K562 (cell line): Measurements from ENCODE around the gene OR4D2. TPM values are rescaled to one million over a fixed set of nuclear protein-coding genes. Genes with fewer than 3 reads are reported as not detected.

Experiments used
- ARHGAP35 ChIP-seq: fragments of 450-650 bp; IDR thresholded peaks from 2 replicates; pipeline ENCODE4 v1.6.1; 2018; ENCODE audit not compliant: partially characterized antibody
- ARID1B ChIP-seq: fragments of 450-650 bp; IDR thresholded peaks from 2 replicates; pipeline ENCODE4 v1.6.1; 2016; ENCODE audit warnings: antibody characterized with exemption, mild to moderate bottlenecking, inconsistent platforms
- ASH1L ChIP-seq: fragments of 450-650 bp; IDR thresholded peaks from 2 replicates; pipeline ENCODE4 v1.6.1; 2018; ENCODE audit warnings: borderline replicate concordance, mild to moderate bottlenecking, low read depth; ENCODE audit not compliant: partially characterized antibody
- ATF2 ChIP-seq: sonication (generic); formaldehyde crosslinking; IDR thresholded peaks from 2 replicates; pipeline ENCODE4 v1.8.1; 2022; ENCODE audit warnings: missing genetic modification reagents
- GMEB1 ChIP-seq: fragments of 250-450 bp; sonication (Bioruptor Pico); IDR thresholded peaks from 2 replicates; pipeline ENCODE4 v1.4.0; 2020; ENCODE audit warnings: mild to moderate bottlenecking
- HDAC6 ChIP-seq: IDR thresholded peaks from 2 replicates; pipeline ENCODE4 v1.6.1; 2012; ENCODE audit warnings: low read depth, mild to moderate bottlenecking, control low read depth, inconsistent platforms, low read length, moderate library complexity
- HNRNPUL1 ChIP-seq: fragments of 200-400 bp; formaldehyde crosslinking; IDR thresholded peaks from 2 replicates; pipeline ENCODE4 v1.6.1; 2017; ENCODE audit warnings: low read length
- ID3 ChIP-seq, 2 experiments: fragments of 250-450 bp in 1 of 2; fragments of 450-650 bp in 1 of 2; sonication (Bioruptor Pico) in 1 of 2; IDR thresholded peaks; 2 replicates each; pipeline versions ENCODE4 v1.6.1 to v1.8.0; 2016 to 2021; ENCODE audit warnings: mild to moderate bottlenecking in 2 of 2, moderate library complexity in 2 of 2, missing compliant biosample characterization in 1 of 2, missing genetic modification characterization in 1 of 2
- NFIC ChIP-seq: fragments of 450-650 bp; IDR thresholded peaks from 2 replicates; pipeline ENCODE4 v1.6.1; 2017; ENCODE audit warnings: mild to moderate bottlenecking, inconsistent platforms
- NFRKB ChIP-seq: fragments of 450-650 bp; IDR thresholded peaks from 2 replicates; pipeline ENCODE4 v1.6.1; 2016; ENCODE audit warnings: low read depth
- PCBP1 ChIP-seq: fragments of 200-400 bp; formaldehyde crosslinking; IDR thresholded peaks from 2 replicates; pipeline ENCODE4 v1.6.1; 2018; ENCODE audit warnings: mild to moderate bottlenecking, low read depth, low read length; ENCODE audit not compliant: poor library complexity, severe bottlenecking
- PHB2 ChIP-seq: fragments of 450-650 bp; IDR thresholded peaks from 2 replicates; pipeline ENCODE4 v1.6.1; 2017; ENCODE audit warnings: low read depth
- PPARD ChIP-seq: fragments of 250-450 bp; sonication (Bioruptor Pico); IDR thresholded peaks from 2 replicates; pipeline ENCODE4 v1.8.0; 2022; ENCODE audit warnings: inconsistent platforms, mild to moderate bottlenecking, moderate library complexity
- RBM39 ChIP-seq: fragments of 200-400 bp; formaldehyde crosslinking; optimal IDR thresholded peaks from 2 replicates; pipeline ENCODE3; 2018; ENCODE audit warnings: low read depth, low read length
- RNF2 ChIP-seq: sonication (generic); IDR thresholded peaks from 2 replicates; pipeline ENCODE4 v1.6.1; 2016
- TAF7 ChIP-seq: fragments of 450-650 bp; IDR thresholded peaks from 2 replicates; pipeline ENCODE4 v1.6.1; 2016; ENCODE audit warnings: missing genetic modification characterization, missing compliant biosample characterization
- YY1 ChIP-seq, 3 experiments: IDR thresholded peaks; 2 replicates each; pipeline ENCODE4 v1.6.1; 2011; ENCODE audit warnings: low read length in 2 of 3, mild to moderate bottlenecking in 2 of 3, moderate library complexity in 2 of 3, borderline replicate concordance in 1 of 3, control low read depth in 1 of 3, low read depth in 1 of 3; ENCODE audit not compliant: insufficient read depth in 3 of 3, insufficient replicate concordance in 2 of 3, control insufficient read depth in 1 of 3, insufficient read length in 1 of 3; ENCODE audit errors: extremely low read depth in 1 of 3
- ZBTB9 ChIP-seq: fragments of 450-650 bp; formaldehyde crosslinking; IDR thresholded peaks from 2 replicates; pipeline ENCODE4 v1.4.0; 2020; ENCODE audit warnings: mild to moderate bottlenecking, moderate library complexity
- ZNF253 ChIP-seq: fragments of 250-450 bp; sonication (Bioruptor Pico); conservative IDR thresholded peaks from 2 replicates; pipeline ENCODE4 v1.6.1; 2021; ENCODE audit warnings: mild to moderate bottlenecking
- ZNF431 ChIP-seq: sonication (generic); formaldehyde crosslinking; IDR thresholded peaks from 2 replicates; pipeline ENCODE4 v1.8.0; 2022; ENCODE audit warnings: mild to moderate bottlenecking, missing genetic modification reagents
- ZNF512 ChIP-seq: IDR thresholded peaks from 2 replicates; pipeline ENCODE4 v1.6.1; 2016; ENCODE audit warnings: missing genetic modification characterization, missing compliant biosample characterization
- polyA plus RNA-seq, 8 experiments: library from polyadenylated mRNA; depleted of rRNA in 4 of 8; stranded (reverse) in 5 of 8; unstranded in 3 of 8; fragments of >200 nt; fragmentation: Nextera tagmentation in 2 of 8; fragmentation: Illumina TruSeq in 1 of 8; extraction: Ambion mirVana in 2 of 8; extraction: Trizol in 1 of 8; gene quantifications; 2 replicates each; pipeline versions ENCODE4 v1.2.1 to v1.2.3, GENCODE V29; 2011 to 2014; ENCODE audit warnings: inconsistent platforms in 1 of 8, missing spikeins in 1 of 8
- total RNA-seq, 7 experiments: library from RNA; depleted of rRNA in 6 of 7; stranded (reverse); fragments of >200 nt in 6 of 7; fragmentation: Illumina TruSeq in 2 of 7; extraction: Trizol in 2 of 7; gene quantifications; 2 replicates each; pipeline versions ENCODE4 v1.2.1 to v1.2.3, GENCODE V29; 2011 to 2021; ENCODE audit warnings: low replicate concordance in 1 of 7

OR4D2 gene
- total and polyA plus RNA-seq, 9 of the 15 experiments (the other 6 are each of a cell fraction or from before 2014, with no cell fraction given), result not detected

- peak; percentile 65; the same call in 1 of the 2 replicates for TF ChIP-seq GMEB1
- no peak for TF ChIP-seq ZNF253
- TF ChIP-seq ASH1L, result no peak
- peak; percentile 70; the same call in 1 of the 2 replicates for TF ChIP-seq TAF7 (tag)
- TF ChIP-seq ATF2 (CRISPR knock-in tag), result no peak
- peak; percentile 84 to 97 (median 96) for TF ChIP-seq YY1 (IDR thresholded peaks at IDR 0.05; ENCODE audit: borderline replicate concordance in 1 of 3, control insufficient read depth in 1 of 3, extremely low read depth in 1 of 3, insufficient read depth in 3 of 3, insufficient read length in 1 of 3, insufficient replicate concordance in 2 of 3, low read depth in 1 of 3, low read length in 2 of 3)
- TF ChIP-seq RBM39, result no peak
- no peak for TF ChIP-seq PHB2
- no peak for TF ChIP-seq HNRNPUL1
- TF ChIP-seq PCBP1, result no peak
- no peak for TF ChIP-seq PPARD (CRISPR knock-in tag)
- no peak for TF ChIP-seq ZNF512 (tag)
- TF ChIP-seq ID3 (CRISPR knock-in tag; IDR thresholded peaks at IDR 0.05), result no peak
- TF ChIP-seq ID3 (tag; IDR thresholded peaks at IDR 0.05), result no peak; the same call in 1 of the 2 replicates
- TF ChIP-seq ZBTB9 (CRISPR knock-in tag), result peak; percentile 50; the same call in 1 of the 2 replicates
- TF ChIP-seq NFIC, result no peak
- TF ChIP-seq ARID1B, result no peak
- no peak for TF ChIP-seq ZNF431 (CRISPR knock-in tag)
- no peak for TF ChIP-seq RNF2
- TF ChIP-seq HDAC6, result no peak
- peak; percentile 62; the same call in 1 of the 2 replicates for TF ChIP-seq NFRKB
- no peak for TF ChIP-seq ARHGAP35
These were observed 52.4 kb downstream of the OR4D2 start, which contains the start of gene MKS1 (continued) for GRCh38 chr17:58219007-58219788.
